ENCODE results near the gene PIP4K2A. TPM values are rescaled to one million over a fixed set of nuclear protein-coding genes. Genes with fewer than 3 reads are reported as not detected.

PIP4K2A gene
- total and polyA plus RNA-seq, 2 of the 13 experiments (the other 11 are each of a cell fraction or from before 2014, with no cell fraction given), result 9.1 to 22.6 TPM

- TF ChIP-seq SNRNP70 (IDR thresholded peaks at IDR 0.05; ENCODE audit: low read depth, low read length) (no peak), ASH2L (IDR thresholded peaks at IDR 0.05; ENCODE audit: insufficient read length, low read depth, low read length) (peak; percentile 51), NFKBIZ (CRISPR knock-in tag; IDR thresholded peaks at IDR 0.05) (no peak), ESRRA (CRISPR knock-in tag; IDR thresholded peaks at IDR 0.05; ENCODE audit: low read depth) (no peak), TAF1 (CRISPR knock-in tag; IDR thresholded peaks at IDR 0.05) (no peak), CEBPB (IDR thresholded peaks at IDR 0.05; ENCODE audit: borderline replicate concordance, low read depth, low read length) (peak; percentile 77; the same call in 1 of the 2 replicates), KAT8 (CRISPR knock-in tag; IDR thresholded peaks at IDR 0.05) (0 out of 2 replicates have a peak, but pooled peaks have one; percentile 17), SOX13 (IDR thresholded peaks at IDR 0.05) (no peak), SOX13 (CRISPR knock-in tag; conservative IDR thresholded peaks at IDR 0.05 in 1 of 2, IDR thresholded peaks at IDR 0.05 in 1 of 2) (peak in 1 of 2 experiments; percentile 41; a peak in 1 of 4 replicates), DR1 (CRISPR knock-in tag; IDR thresholded peaks at IDR 0.05) (no peak), PAF1 (CRISPR knock-in tag; IDR thresholded peaks at IDR 0.05) (no peak), SIN3B (IDR thresholded peaks at IDR 0.05; ENCODE audit: low read length) (no peak), TGIF2 (CRISPR knock-in tag; IDR thresholded peaks at IDR 0.05) (no peak), ZNF292 (CRISPR knock-in tag; IDR thresholded peaks at IDR 0.05; ENCODE audit: borderline replicate concordance, low read depth) (no peak), SOX5 (CRISPR knock-in tag; IDR thresholded peaks at IDR 0.05; ENCODE audit: borderline replicate concordance) (peak; percentile 15; the same call in 1 of the 2 replicates), CEBPG (CRISPR knock-in tag; IDR thresholded peaks at IDR 0.05) (peak; percentile 75), CREM (IDR thresholded peaks at IDR 0.05) (peak; percentile 21; the same call in 1 of the 2 replicates), CREM (CRISPR knock-in tag; IDR thresholded peaks at IDR 0.05) (no peak), ZNF589 (CRISPR knock-in tag; conservative IDR thresholded peaks at IDR 0.05) (no peak), REL (CRISPR knock-in tag; conservative IDR thresholded peaks at IDR 0.05) (no peak), ZNF124 (CRISPR knock-in tag; IDR thresholded peaks at IDR 0.05) (no peak)
- TF ChIP-seq, protein P1, sequence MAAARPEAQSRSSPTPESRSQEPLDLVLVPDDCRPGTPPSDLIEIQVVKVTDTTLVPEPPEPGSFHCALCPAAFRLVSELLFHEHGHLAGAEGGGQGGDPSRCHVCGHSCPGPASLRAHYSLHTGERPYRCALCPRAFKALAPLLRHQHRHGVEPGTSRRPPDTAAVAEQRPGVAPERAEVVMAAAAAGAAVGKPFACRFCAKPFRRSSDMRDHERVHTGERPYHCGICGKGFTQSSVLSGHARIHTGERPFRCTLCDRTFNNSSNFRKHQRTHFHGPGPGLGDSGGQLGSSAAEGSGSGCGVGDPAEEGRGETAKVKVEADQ (CRISPR knock-in tag; IDR thresholded peaks at IDR 0.05; ENCODE audit: borderline replicate concordance), result no peak
- TF ChIP-seq, protein P2, sequence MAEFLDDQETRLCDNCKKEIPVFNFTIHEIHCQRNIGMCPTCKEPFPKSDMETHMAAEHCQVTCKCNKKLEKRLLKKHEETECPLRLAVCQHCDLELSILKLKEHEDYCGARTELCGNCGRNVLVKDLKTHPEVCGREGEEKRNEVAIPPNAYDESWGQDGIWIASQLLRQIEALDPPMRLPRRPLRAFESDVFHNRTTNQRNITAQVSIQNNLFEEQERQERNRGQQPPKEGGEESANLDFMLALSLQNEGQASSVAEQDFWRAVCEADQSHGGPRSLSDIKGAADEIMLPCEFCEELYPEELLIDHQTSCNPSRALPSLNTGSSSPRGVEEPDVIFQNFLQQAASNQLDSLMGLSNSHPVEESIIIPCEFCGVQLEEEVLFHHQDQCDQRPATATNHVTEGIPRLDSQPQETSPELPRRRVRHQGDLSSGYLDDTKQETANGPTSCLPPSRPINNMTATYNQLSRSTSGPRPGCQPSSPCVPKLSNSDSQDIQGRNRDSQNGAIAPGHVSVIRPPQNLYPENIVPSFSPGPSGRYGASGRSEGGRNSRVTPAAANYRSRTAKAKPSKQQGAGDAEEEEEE (CRISPR knock-in tag; IDR thresholded peaks at IDR 0.05; ENCODE audit: borderline replicate concordance), result no peak
Measured at GRCh38 chr10:22618078-22618785, 96.1 kb downstream of the PIP4K2A start (continued).
